Gastrocnemius medialis (tissue), 4 donors: ENCODE data around the gene SEC11C. TPM values are rescaled to one million over a fixed set of nuclear protein-coding genes. Genes with fewer than 3 reads are reported as not detected.

Experiments used
- ATAC-seq, 2 donors: fragments of 150-250 bp; one replicate each; pipeline ENCODE4 v1.9.1; 2016
- DNase-seq, 2 donors: peaks; one replicate each; pipeline ENCODE4 v3.0.0-alpha.2; 2019
- H3K27ac ChIP-seq, 4 donors: fragments of 200-600 bp; sonication (generic); 1 replicate in 1 of 4; 2 replicates in 3 of 4; pipeline ENCODE4 v1.5.1; 2016 to 2018; ENCODE audit warnings: mild to moderate bottlenecking in 2 of 4, moderate library complexity in 1 of 4
- H3K27me3 ChIP-seq, 3 donors: fragments of 200-600 bp; sonication (generic) in 2 of 3; 1 replicate in 1 of 3; 2 replicates in 2 of 3; pipeline versions ENCODE4 v1.5.1 to v1.6.0; 2016 to 2019; ENCODE audit warnings: mild to moderate bottlenecking in 1 of 3, moderate library complexity in 1 of 3
- H3K36me3 ChIP-seq, 2 donors: fragments of 200-600 bp; sonication (generic) in 1 of 2; one replicate each; pipeline ENCODE4 v1.5.1; 2017 to 2018
- H3K4me1 ChIP-seq, 2 donors: fragments of 200-600 bp; sonication (generic) in 1 of 2; one replicate each; pipeline ENCODE4 v1.5.1; 2016 to 2017; ENCODE audit warnings: mild to moderate bottlenecking in 2 of 2
- H3K4me3 ChIP-seq, 4 donors: fragments of 200-600 bp; sonication (generic) in 3 of 4; 1 replicate in 1 of 4; 2 replicates in 3 of 4; pipeline ENCODE4 v1.5.1; 2016 to 2019; ENCODE audit warnings: mild to moderate bottlenecking in 2 of 4
- H3K9me3 ChIP-seq, 3 donors: fragments of 200-600 bp; sonication (generic) in 2 of 3; 1 replicate in 1 of 3; 2 replicates in 2 of 3; pipeline ENCODE4 v1.5.1; 2016 to 2019
- POLR2A ChIP-seq, 2 donors: fragments of 450-650 bp; IDR thresholded peaks; one replicate each; pipeline ENCODE4 v1.6.1; 2017; ENCODE audit warnings: antibody characterized with exemption in 2 of 2, mild to moderate bottlenecking in 2 of 2, moderate library complexity in 2 of 2
- in situ Hi-C, 4 donors: fragments of 200-750 bp; cut with MboI; loops; one replicate each; pipeline versions ENCODE4 v1.15.0 to v1.8.0; 2017; ENCODE audit warnings: low sequenced_read_pairs in 4 of 4
- intact Hi-C: fragments of 100-400 bp; cut with DNase I; formaldehyde crosslinking; loops from one replicate; pipeline ENCODE4 v1.15.1; 2023; ENCODE audit warnings: low total_unique reads
- total RNA-seq, 4 donors: library from RNA; depleted of rRNA; stranded (reverse); fragments of >200 nt; gene quantifications; one replicate each; pipeline versions ENCODE4 v1.1.0 to v1.2.3, GENCODE V29; 2016
- TF ChIP-seq, protein P1 (sequence below), 5 experiments: fragments of 450-650 bp in 3 of 5; fragments of 200-600 bp in 2 of 5; sonication (generic) in 2 of 5; IDR thresholded peaks in 4 of 5; conservative IDR thresholded peaks in 1 of 5; 1 replicate in 4 of 5; 2 replicates in 1 of 5; pipeline ENCODE4 v1.5.1; 2016 to 2019; ENCODE audit warnings: antibody characterized with exemption in 5 of 5, mild to moderate bottlenecking in 3 of 5, moderate library complexity in 3 of 5

The SEC11C gene
- total RNA-seq, 4 donors from 2014 or later: 7.7 to 17.1 (median 13.1) TPM

DNA sequence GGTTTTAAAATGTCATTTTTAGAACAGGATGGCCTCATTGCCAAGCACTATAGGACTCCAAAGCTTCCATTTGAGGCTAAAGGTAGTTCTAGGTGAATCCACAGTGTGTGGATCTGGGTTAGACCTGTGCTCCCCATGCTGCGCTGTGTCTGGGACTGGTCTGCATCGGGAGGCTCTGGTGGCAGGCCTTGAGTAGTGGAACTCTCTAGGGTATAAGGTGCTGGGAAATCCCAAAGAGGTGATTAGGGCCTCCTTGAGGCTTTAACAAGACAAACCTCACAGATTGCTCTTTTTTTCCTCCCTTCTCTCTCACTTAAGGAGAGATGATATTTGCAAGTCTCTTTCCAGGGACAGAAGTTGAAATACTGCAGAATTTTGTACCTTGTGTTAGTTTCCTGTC is 9.3 kb downstream of the SEC11C start:
- ATAC-seq (no peak), DNase-seq (no peak)
- Histone ChIP-seq H3K4me3 (no peak overlapping the region), H3K4me1 (no peaks in the 10 kb centered on the region), H3K36me3 (peaks cover 0 to 43% of the 10 kb centered on the region in 2 donors), H3K27ac (no peak overlapping the region), H3K9me3 (no peaks in the 10 kb centered on the region), H3K27me3 (no peaks in the 10 kb centered on the region)
- in situ Hi-C loops: loop anchor here in 1 of 4 donors (25.0 kb wide), 1 partner anchor 112 kb away; no protein-coding TSS in a partner anchor
- intact Hi-C loops: no loop called here
- TF ChIP-seq, protein P1, sequence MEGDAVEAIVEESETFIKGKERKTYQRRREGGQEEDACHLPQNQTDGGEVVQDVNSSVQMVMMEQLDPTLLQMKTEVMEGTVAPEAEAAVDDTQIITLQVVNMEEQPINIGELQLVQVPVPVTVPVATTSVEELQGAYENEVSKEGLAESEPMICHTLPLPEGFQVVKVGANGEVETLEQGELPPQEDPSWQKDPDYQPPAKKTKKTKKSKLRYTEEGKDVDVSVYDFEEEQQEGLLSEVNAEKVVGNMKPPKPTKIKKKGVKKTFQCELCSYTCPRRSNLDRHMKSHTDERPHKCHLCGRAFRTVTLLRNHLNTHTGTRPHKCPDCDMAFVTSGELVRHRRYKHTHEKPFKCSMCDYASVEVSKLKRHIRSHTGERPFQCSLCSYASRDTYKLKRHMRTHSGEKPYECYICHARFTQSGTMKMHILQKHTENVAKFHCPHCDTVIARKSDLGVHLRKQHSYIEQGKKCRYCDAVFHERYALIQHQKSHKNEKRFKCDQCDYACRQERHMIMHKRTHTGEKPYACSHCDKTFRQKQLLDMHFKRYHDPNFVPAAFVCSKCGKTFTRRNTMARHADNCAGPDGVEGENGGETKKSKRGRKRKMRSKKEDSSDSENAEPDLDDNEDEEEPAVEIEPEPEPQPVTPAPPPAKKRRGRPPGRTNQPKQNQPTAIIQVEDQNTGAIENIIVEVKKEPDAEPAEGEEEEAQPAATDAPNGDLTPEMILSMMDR (IDR thresholded peaks at IDR 0.05 in 4 of 5, conservative IDR thresholded peaks at IDR 0.05 in 1 of 5): no peak
- no peak for TF ChIP-seq POLR2A (IDR thresholded peaks at IDR 0.05)

DNA sequence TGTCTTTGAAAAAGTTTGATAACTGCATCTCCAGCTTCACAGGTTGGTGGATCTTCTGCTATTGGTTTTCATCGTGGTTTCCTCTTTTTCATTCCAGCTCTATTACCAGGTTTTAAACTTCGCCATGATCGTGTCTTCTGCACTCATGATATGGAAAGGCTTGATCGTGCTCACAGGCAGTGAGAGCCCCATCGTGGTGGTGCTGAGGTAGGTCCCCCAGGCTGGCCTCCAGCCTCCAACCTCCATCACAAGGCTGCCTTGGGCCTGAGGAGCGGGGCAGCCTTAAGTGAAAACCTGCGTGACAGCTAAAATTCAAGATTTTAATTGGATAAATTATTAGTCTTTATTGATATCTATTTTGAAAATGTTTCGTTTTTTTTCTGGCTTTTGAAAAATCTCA is 9.7 kb downstream of the SEC11C start:
- Histone ChIP-seq H3K27me3 (no peaks in the 10 kb centered on the region), H3K36me3 (peaks cover 0 to 43% of the 10 kb centered on the region in 2 donors), H3K9me3 (no peaks in the 10 kb centered on the region), H3K27ac (no peak overlapping the region), H3K4me1 (no peaks in the 10 kb centered on the region), H3K4me3 (no peak overlapping the region)
- TF ChIP-seq, protein P1 (IDR thresholded peaks at IDR 0.05 in 4 of 5, conservative IDR thresholded peaks at IDR 0.05 in 1 of 5): no peak
- no peak for TF ChIP-seq POLR2A (IDR thresholded peaks at IDR 0.05)
- in situ Hi-C loops (loop anchor here in 1 of 4 donors (25.0 kb wide), 1 partner anchor 112 kb away; no protein-coding TSS in a partner anchor), intact Hi-C loops (no loop called here)
- ATAC-seq: no peak
- DNase-seq: no peak

DNA sequence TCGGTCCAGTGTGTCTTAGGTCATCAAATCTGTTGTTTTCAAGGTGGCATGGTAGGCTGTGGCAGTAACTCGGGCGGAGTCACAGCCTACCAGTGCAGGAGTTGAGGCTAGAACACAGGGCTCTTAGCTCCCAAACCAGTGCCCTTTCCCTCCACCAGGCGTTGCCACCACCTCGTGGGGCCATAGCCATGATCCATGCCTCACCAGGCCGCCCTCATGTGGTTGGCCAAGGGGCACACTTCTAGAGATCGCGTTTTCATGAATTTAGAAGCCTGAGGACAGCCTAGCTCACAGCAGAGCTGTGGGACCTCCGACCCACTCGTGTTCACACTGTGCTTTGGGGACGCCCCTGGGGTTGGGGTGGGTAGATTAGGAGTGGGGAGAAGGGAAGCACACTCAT is 10.6 kb downstream of the SEC11C start:
- TF ChIP-seq, protein P1 (IDR thresholded peaks at IDR 0.05 in 4 of 5, conservative IDR thresholded peaks at IDR 0.05 in 1 of 5): no peak
- TF ChIP-seq POLR2A (IDR thresholded peaks at IDR 0.05): no peak
- DNase-seq (no peak), ATAC-seq (no peak)
- peaks cover 0 to 43% of the 10 kb centered on the region in 2 donors for H3K36me3 ChIP-seq
- in situ Hi-C loops: no loop called here
- H3K9me3 ChIP-seq: no peaks in the 10 kb centered on the region
- H3K27me3 ChIP-seq: no peaks in the 10 kb centered on the region
- no peaks in the 10 kb centered on the region for H3K4me1 ChIP-seq
- no peak overlapping the region for H3K27ac ChIP-seq
- intact Hi-C loops: no loop called here
- no peak overlapping the region for H3K4me3 ChIP-seq

DNA sequence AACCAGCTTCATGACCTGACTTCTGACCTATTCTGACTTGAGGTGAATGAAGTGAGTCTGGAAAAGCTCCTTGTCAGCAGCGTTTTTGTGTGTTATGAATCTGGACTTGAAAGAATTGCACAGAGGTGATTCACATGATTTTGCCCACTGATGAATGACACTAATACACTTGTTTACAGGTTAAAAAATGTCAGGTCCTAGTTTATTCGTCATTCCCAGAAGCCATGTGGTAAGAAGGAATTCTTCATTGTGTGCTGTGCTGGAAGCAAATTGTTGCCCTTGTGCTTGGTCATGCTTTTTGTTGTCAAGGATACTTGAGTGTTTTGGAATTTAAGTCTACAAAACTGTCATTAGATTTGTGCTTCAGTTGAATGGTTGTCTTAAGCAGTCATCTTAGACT is 15.5 kb downstream of the SEC11C start:
- H3K9me3 ChIP-seq: no peaks in the 10 kb centered on the region
- in situ Hi-C loops (no loop called here), intact Hi-C loops (no loop called here)
- peaks cover 0 to 62% of the 10 kb centered on the region in 2 donors for H3K36me3 ChIP-seq
- H3K4me1 ChIP-seq: no peaks in the 10 kb centered on the region
- H3K27me3 ChIP-seq: no peaks in the 10 kb centered on the region
- ATAC-seq: no peak
- H3K27ac ChIP-seq: no peak overlapping the region
- TF ChIP-seq, protein P1 (IDR thresholded peaks at IDR 0.05 in 4 of 5, conservative IDR thresholded peaks at IDR 0.05 in 1 of 5): no peak
- no peak for TF ChIP-seq POLR2A (IDR thresholded peaks at IDR 0.05)
- H3K4me3 ChIP-seq: no peak overlapping the region
- DNase-seq: no peak

DNA sequence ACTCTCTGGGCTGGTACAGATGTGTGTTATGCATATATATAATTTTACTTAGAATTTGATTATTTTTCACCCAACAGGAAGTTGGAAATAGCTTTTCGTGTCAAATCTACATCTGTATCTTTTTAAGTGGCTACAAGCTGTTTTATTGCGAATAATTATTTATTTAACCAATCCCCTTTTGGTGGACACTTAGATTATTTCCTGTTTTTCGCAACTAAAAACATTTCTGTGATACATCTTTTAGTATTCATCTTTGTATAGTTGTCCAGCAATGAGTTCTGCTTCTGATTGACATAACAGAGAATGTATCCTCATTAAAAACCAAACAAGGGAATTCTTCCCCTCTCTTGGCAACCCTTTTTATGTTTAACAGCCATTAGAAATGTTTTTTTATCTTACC is 16.6 kb downstream of the SEC11C start:
- in situ Hi-C loops: no loop called here
- Histone ChIP-seq H3K27ac (no peak overlapping the region), H3K36me3 (peaks cover 0 to 51% of the 10 kb centered on the region in 2 donors), H3K4me3 (no peak overlapping the region), H3K9me3 (no peaks in the 10 kb centered on the region), H3K4me1 (no peaks in the 10 kb centered on the region), H3K27me3 (no peaks in the 10 kb centered on the region)
- TF ChIP-seq, protein P1 (IDR thresholded peaks at IDR 0.05 in 4 of 5, conservative IDR thresholded peaks at IDR 0.05 in 1 of 5): no peak
- no peak for TF ChIP-seq POLR2A (IDR thresholded peaks at IDR 0.05)
- DNase-seq (no peak), ATAC-seq (no peak)
- intact Hi-C loops: no loop called here
